Neural cell (in vitro differentiated cells): ENCODE measurements around the gene DNAI1.

Experiments
- EZH2 ChIP-seq: fragments of 200-600, 300-800 bp; shearing (Covaris generic), sonication (generic); IDR thresholded peaks from 2 replicates; pipeline ENCODE4 v1.6.1; 2014; ENCODE audit warnings: antibody characterized with exemption, low read length, borderline replicate concordance, mild to moderate bottlenecking; ENCODE audit not compliant: insufficient read depth, poor library complexity, severe bottlenecking
- POLR2AphosphoS5 ChIP-seq: IDR thresholded peaks from 2 replicates; pipeline ENCODE4 v1.6.1; 2012
- TF ChIP-seq, protein P1 (sequence below): fragments of 450-650 bp; IDR thresholded peaks from 2 replicates; pipeline ENCODE4 v1.5.1; 2014; ENCODE audit warnings: antibody characterized with exemption, mild to moderate bottlenecking, moderate library complexity; ENCODE audit not compliant: poor library complexity, severe bottlenecking

DNA sequence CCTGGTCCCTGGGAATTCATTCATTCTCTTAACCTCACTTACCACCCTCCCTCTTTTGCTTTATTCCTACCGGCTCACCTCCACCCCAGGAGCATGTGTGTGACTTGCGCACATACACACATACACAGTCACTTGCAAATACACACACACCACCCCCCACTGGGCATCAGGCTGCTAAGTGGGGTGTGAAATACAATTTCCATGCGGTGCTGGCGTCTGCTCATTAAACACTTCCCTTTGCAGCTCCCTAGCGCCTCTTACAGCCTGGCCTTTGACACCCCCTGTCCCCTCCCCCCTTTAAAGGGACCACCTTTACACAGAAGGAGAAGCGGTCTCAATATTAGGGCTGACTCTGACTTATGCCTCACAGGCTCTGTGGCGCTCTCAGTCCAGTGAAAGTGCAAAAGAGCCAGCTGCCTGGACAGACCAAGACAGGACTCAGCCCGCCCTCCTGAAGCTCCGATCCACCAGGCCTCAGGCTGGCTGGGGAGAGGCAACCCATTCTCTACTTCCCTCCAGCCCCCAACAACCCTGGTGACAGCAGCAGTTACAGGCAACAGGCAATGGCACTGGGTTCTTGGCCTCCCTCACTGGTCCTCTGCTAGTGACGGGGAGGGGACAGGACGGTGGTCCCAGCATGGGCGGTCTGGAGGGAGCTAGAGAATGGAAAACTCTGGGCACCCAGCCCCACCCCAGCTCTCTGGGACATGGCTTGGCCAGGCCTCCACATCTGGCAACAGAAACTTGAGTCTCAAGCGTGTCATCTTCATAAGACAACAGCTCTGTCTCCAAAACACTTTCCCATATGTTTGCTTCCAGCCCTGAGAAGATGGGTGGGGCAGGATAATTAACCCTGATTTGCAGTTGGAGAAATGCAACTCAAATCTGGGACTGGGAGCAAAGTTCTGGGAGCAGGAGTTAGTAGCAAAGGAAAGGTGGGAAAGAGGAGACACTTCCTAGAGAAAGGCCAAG is 52.2 kb downstream of the DNAI1 start:
- TF ChIP-seq POLR2AphosphoS5 (peak; percentile 51), EZH2 (no peak)
- TF ChIP-seq, protein P1, sequence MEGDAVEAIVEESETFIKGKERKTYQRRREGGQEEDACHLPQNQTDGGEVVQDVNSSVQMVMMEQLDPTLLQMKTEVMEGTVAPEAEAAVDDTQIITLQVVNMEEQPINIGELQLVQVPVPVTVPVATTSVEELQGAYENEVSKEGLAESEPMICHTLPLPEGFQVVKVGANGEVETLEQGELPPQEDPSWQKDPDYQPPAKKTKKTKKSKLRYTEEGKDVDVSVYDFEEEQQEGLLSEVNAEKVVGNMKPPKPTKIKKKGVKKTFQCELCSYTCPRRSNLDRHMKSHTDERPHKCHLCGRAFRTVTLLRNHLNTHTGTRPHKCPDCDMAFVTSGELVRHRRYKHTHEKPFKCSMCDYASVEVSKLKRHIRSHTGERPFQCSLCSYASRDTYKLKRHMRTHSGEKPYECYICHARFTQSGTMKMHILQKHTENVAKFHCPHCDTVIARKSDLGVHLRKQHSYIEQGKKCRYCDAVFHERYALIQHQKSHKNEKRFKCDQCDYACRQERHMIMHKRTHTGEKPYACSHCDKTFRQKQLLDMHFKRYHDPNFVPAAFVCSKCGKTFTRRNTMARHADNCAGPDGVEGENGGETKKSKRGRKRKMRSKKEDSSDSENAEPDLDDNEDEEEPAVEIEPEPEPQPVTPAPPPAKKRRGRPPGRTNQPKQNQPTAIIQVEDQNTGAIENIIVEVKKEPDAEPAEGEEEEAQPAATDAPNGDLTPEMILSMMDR = peak; percentile 46
